HepG2 (cell line): ENCODE measurements around the gene LYPD4. TPM values are rescaled to one million over a fixed set of nuclear protein-coding genes. Genes with fewer than 3 reads are reported as not detected.

Experiments used
- ATAC-seq: fragments of 200-7000 bp; cut with Tn5 transposase; 3 replicates; pipeline ENCODE4 v1.9.1; 2020; ENCODE audit warnings: mild to moderate bottlenecking, moderate library complexity
- BruUV-seq: library from RNA; stranded (reverse); fragments of 400-500 nt; replicated peaks from 2 replicates; lab custom pipeline; 2021; lab: Mats Ljungman, UMichigan
- CTCF ChIA-PET: fragments of 300-600 bp; formaldehyde crosslinking; extraction: SDS; loops from one replicate; lab custom pipeline; 2021; ENCODE audit warnings: low total read pairs, inconsistent platforms, low intra/inter-chr PET ratio; lab: Yijun Ruan, JAX
- POLR2A ChIA-PET: fragments of 350-600 bp; sonication (Branson Sonifier 250); formaldehyde crosslinking; loops from one replicate; lab custom pipeline; 2020; ENCODE audit warnings: antibody characterized with exemption, inconsistent platforms; lab: Yijun Ruan, JAX
- DNase-seq: peaks from one replicate; pipeline ENCODE4 v3.0.0-alpha.2; 2015; ENCODE audit warnings: low spot score
- FAIRE-seq: peaks from 3 replicates; lab custom pipeline; 2011; peaks lifted over from hg19 to GRCh38; lab: Jason Lieb, UNC
- H2AFZ ChIP-seq: one replicate; pipeline ENCODE4 v1.6.1; 2011; ENCODE audit warnings: low read length, inconsistent platforms
- H3K27ac ChIP-seq: fragments of 300-600 bp; 3 replicates; pipeline ENCODE4 v1.8.0; 2011; ENCODE audit warnings: mixed run types, mild to moderate bottlenecking, mixed read lengths, low read length, inconsistent platforms; ENCODE audit not compliant: insufficient read depth; ENCODE audit errors: extremely low read length
- H3K27me3 ChIP-seq, 2 experiments: fragments of 200-600 bp in 1 of 2; 2 replicates in 1 of 2; 3 replicates in 1 of 2; pipeline versions ENCODE4 v1.6.0 to v1.8.0; 2011; ENCODE audit warnings: low read length in 2 of 2, mild to moderate bottlenecking in 2 of 2, moderate library complexity in 2 of 2, inconsistent platforms in 1 of 2; ENCODE audit not compliant: insufficient read depth in 2 of 2, control insufficient read depth in 1 of 2
- H3K36me3 ChIP-seq, 2 experiments: fragments of 200-600 bp in 1 of 2; replicated peaks in 1 of 2; 2 replicates in 1 of 2; 3 replicates in 1 of 2; pipeline versions ENCODE4 v1.5.1 to v1.8.0; 2011; ENCODE audit warnings: low read length in 2 of 2, inconsistent platforms in 1 of 2; ENCODE audit not compliant: insufficient read depth in 2 of 2, control insufficient read depth in 1 of 2
- H3K4me1 ChIP-seq: 2 replicates; pipeline ENCODE4 v1.5.1; 2012; ENCODE audit warnings: low read length, inconsistent platforms; ENCODE audit not compliant: insufficient read depth
- H3K4me2 ChIP-seq: 2 replicates; pipeline ENCODE4 v1.6.0; 2011; ENCODE audit warnings: low read depth, low read length, inconsistent platforms
- H3K4me3 ChIP-seq, 3 experiments: fragments of 200-600 bp in 1 of 3; sonication (generic), shearing (Covaris generic) in 1 of 3; replicated peaks in 1 of 3; 2 replicates each; pipeline ENCODE4 v1.5.1; 2011 to 2016; ENCODE audit warnings: low read length in 3 of 3, inconsistent platforms in 2 of 3, low read depth in 2 of 3, mild to moderate bottlenecking in 2 of 3, control low read depth in 1 of 3, mixed read lengths in 1 of 3; ENCODE audit not compliant: insufficient read depth in 1 of 3
- H3K79me2 ChIP-seq: one replicate; pipeline ENCODE4 v1.6.1; 2011; ENCODE audit warnings: low read length, inconsistent platforms; ENCODE audit not compliant: insufficient read depth
- H3K9ac ChIP-seq: 2 replicates; pipeline ENCODE4 v1.6.0; 2011; ENCODE audit warnings: mild to moderate bottlenecking, low read depth, low read length, inconsistent platforms; ENCODE audit not compliant: insufficient read depth
- H3K9me3 ChIP-seq: 2 replicates; pipeline ENCODE4 v1.5.1; 2012; ENCODE audit warnings: mild to moderate bottlenecking, low read length
- H4K20me1 ChIP-seq: 2 replicates; pipeline ENCODE4 v1.6.0; 2011; ENCODE audit warnings: inconsistent platforms, mild to moderate bottlenecking, low read length, moderate library complexity; ENCODE audit not compliant: insufficient read depth
- AFF4 ChIP-seq: sonication (generic); formaldehyde crosslinking; IDR thresholded peaks from 2 replicates; pipeline ENCODE4 v1.4.0; 2020; ENCODE audit warnings: missing genetic modification reagents
- ARID5B ChIP-seq: IDR thresholded peaks from 2 replicates; pipeline ENCODE4 v1.4.0; 2020; ENCODE audit warnings: mild to moderate bottlenecking, missing genetic modification reagents
- JARID2 ChIP-seq: sonication (generic); formaldehyde crosslinking; IDR thresholded peaks from 2 replicates; pipeline ENCODE4 v1.8.1; 2023; ENCODE audit warnings: missing genetic modification reagents, inconsistent platforms; ENCODE audit not compliant: insufficient replicate concordance
- KMT2B ChIP-seq: IDR thresholded peaks from 2 replicates; pipeline ENCODE4 v1.6.1; 2016; ENCODE audit warnings: missing genetic modification reagents, missing compliant biosample characterization
- MAF1 ChIP-seq: sonication (generic); formaldehyde crosslinking; IDR thresholded peaks from 2 replicates; pipeline ENCODE4 v1.5.0; 2020; ENCODE audit warnings: missing genetic modification reagents, borderline replicate concordance
- MAZ ChIP-seq, 2 experiments: sonication (generic) in 1 of 2; formaldehyde crosslinking in 1 of 2; IDR thresholded peaks; 2 replicates each; pipeline versions ENCODE4 v1.5.0 to v1.6.1; 2012 to 2020; ENCODE audit warnings: low read depth in 2 of 2, mild to moderate bottlenecking in 2 of 2, borderline replicate concordance in 1 of 2, improper control_type of control experiment in 1 of 2, low read length in 1 of 2, missing genetic modification reagents in 1 of 2, moderate library complexity in 1 of 2
- MEIS2 ChIP-seq: sonication (generic); formaldehyde crosslinking; IDR thresholded peaks from 2 replicates; pipeline ENCODE4 v1.9.0; 2021; ENCODE audit warnings: mild to moderate bottlenecking, missing genetic modification reagents
- NFKB2 ChIP-seq: sonication (generic); formaldehyde crosslinking; IDR thresholded peaks from 2 replicates; pipeline ENCODE4 v1.4.0; 2020; ENCODE audit warnings: missing genetic modification reagents, borderline replicate concordance
- RFXANK ChIP-seq: IDR thresholded peaks from 2 replicates; pipeline ENCODE4 v1.6.1; 2016
- STAT5B ChIP-seq: sonication (generic); formaldehyde crosslinking; IDR thresholded peaks from 2 replicates; pipeline ENCODE4 v1.4.0; 2020; ENCODE audit warnings: missing genetic modification reagents
- XRCC5 ChIP-seq: fragments of 200-400 bp; formaldehyde crosslinking; optimal IDR thresholded peaks from 2 replicates; pipeline ENCODE3; 2017; ENCODE audit warnings: mild to moderate bottlenecking, low read length
- ZNF329 ChIP-seq: sonication (generic); formaldehyde crosslinking; IDR thresholded peaks from 2 replicates; pipeline ENCODE4 v1.9.0; 2021; ENCODE audit warnings: low read depth, mild to moderate bottlenecking, missing genetic modification reagents
- ZNF34 ChIP-seq: sonication (generic); formaldehyde crosslinking; IDR thresholded peaks from 2 replicates; pipeline ENCODE4 v1.4.0; 2020; ENCODE audit warnings: mild to moderate bottlenecking, missing genetic modification reagents, borderline replicate concordance
- ZNF367 ChIP-seq: sonication (generic); formaldehyde crosslinking; IDR thresholded peaks from 2 replicates; pipeline ENCODE4 v1.4.0; 2020; ENCODE audit warnings: missing genetic modification reagents, borderline replicate concordance
- ZSCAN12 ChIP-seq: sonication (generic); formaldehyde crosslinking; IDR thresholded peaks from 2 replicates; pipeline ENCODE4 v1.9.0; 2021; ENCODE audit warnings: mild to moderate bottlenecking, missing genetic modification reagents
- WGBS: methylation state at CpG from one replicate; pipeline ENCODE4 v1.1.6; 2017; ENCODE audit warnings: low lambda C conversion rate; 5-methylcytosine and 5-hydroxymethylcytosine counted together
- in situ Hi-C: cut with HindIII; loops from 2 replicates; pipeline ENCODE4 v1.10.0; 2017; ENCODE audit warnings: low pct_unique_long_range_greater_than_20kb; ENCODE audit not compliant: extremely low pct_ligation_motif_present
- intact Hi-C: fragments of 100-400 bp; cut with micrococcal nuclease; formaldehyde crosslinking; loops from one replicate; pipeline ENCODE4 v1.10.0; 2022; ENCODE audit not compliant: unreplicated experiment
- polyA plus RNA-seq, 8 experiments: library from polyadenylated mRNA; depleted of rRNA in 3 of 8; stranded (reverse) in 7 of 8; unstranded in 1 of 8; fragments of >200 nt; fragmentation: Illumina TruSeq in 4 of 8; extraction: Trizol in 4 of 8; gene quantifications; 2 replicates each; pipeline versions ENCODE4 v1.2.1 to v1.2.3, GENCODE V29; 2011 to 2016; ENCODE audit warnings: low read depth in 4 of 8, missing spikeins in 1 of 8, mixed read lengths in 1 of 8; ENCODE audit not compliant: insufficient read depth in 1 of 8
- total RNA-seq, 5 experiments: library from RNA; depleted of rRNA; stranded (reverse); fragments of >200 nt; fragmentation: Illumina TruSeq; extraction: Trizol; gene quantifications; 2 replicates each; pipeline ENCODE4 v1.2.3, GENCODE V29; 2016; ENCODE audit warnings: low read depth in 1 of 5

Gene LYPD4
- total and polyA plus RNA-seq, 2 of the 13 experiments (the other 11 are each of a cell fraction or from before 2014, with no cell fraction given): not detected

- POLR2A ChIA-PET: interaction anchor here (0.6 to 2.4 kb wide), 7 partner anchors 12 to 398 kb away, joined by 3 to 26 read pairs (median 3); partner anchors contain the start of genes GSK3A, RABAC1 and RPS19
- CTCF ChIA-PET: no interaction called here
- 0% methylated on average over 13 of the region's 66 CpGs for WGBS
- peak overlapping the region; percentile 71 for H3K27ac ChIP-seq
- H3K4me3 ChIP-seq: peak overlapping the region; percentile 87 to 95 (median 88)
- peaks cover 25% of the 10 kb centered on the region for H3K79me2 ChIP-seq
- H4K20me1 ChIP-seq: no peaks in the 10 kb centered on the region
- ATAC-seq (peak; percentile 91), DNase-seq (peak; percentile 93), FAIRE-seq (peak; percentile 85)
- H2AFZ ChIP-seq: no peak overlapping the region
- H3K4me1 ChIP-seq: peaks cover 51% of the 10 kb centered on the region
- H3K27me3 ChIP-seq: no peaks in the 10 kb centered on the region; a peak in 2 of 5 replicates
- peak overlapping the region; percentile 83 for H3K9ac ChIP-seq
- intact Hi-C loops: no loop called here
- H3K36me3 ChIP-seq: 0 out of 5 replicates have a peak, but pooled peaks cover 2 to 4% of the 10 kb centered on the region in 2 experiments
- in situ Hi-C loops: loop anchor here (5.0 to 10.0 kb wide), 2 partner anchors 51 to 73 kb away; partner anchors contain the start of gene RABAC1
- peak overlapping the region; percentile 93 for H3K4me2 ChIP-seq
- H3K9me3 ChIP-seq: no peaks in the 10 kb centered on the region
- TSS peak; percentile 80 for BruUV-seq
- TF ChIP-seq JARID2 (CRISPR knock-in tag) (no peak), MAF1 (CRISPR knock-in tag) (peak; percentile 73; the same call in 1 of the 2 replicates), ZNF367 (CRISPR knock-in tag) (no peak), ZNF34 (CRISPR knock-in tag) (no peak), STAT5B (CRISPR knock-in tag) (no peak), ZNF329 (CRISPR knock-in tag) (peak; percentile 56; the same call in 1 of the 2 replicates), AFF4 (CRISPR knock-in tag) (no peak), KMT2B (CRISPR knock-in tag) (peak; percentile 77; the same call in 1 of the 2 replicates), ARID5B (CRISPR knock-in tag) (peak; percentile 64), MEIS2 (CRISPR knock-in tag) (peak; percentile 89), RFXANK (CRISPR knock-in tag) (no peak), XRCC5 (peak; percentile 96), NFKB2 (CRISPR knock-in tag) (peak; percentile 84; the same call in 1 of the 2 replicates), MAZ (IDR thresholded peaks at IDR 0.05; ENCODE audit: borderline replicate concordance, low read depth, low read length) (peak; percentile 96), MAZ (CRISPR knock-in tag; IDR thresholded peaks at IDR 0.05; ENCODE audit: low read depth) (peak; percentile 97), ZSCAN12 (CRISPR knock-in tag) (peak; percentile 89)
Measured at GRCh38 chr19:41883821-41884733, 39.6 kb upstream of the LYPD4 start.
